Activated CD4-positive, alpha-beta T cell treated with anti-CD3 and anti-CD28 coated beads for 1 hour (primary cell): ENCODE results near the gene AUTS2.

ENCODE experiments used
- DNase-seq: peaks from one replicate; pipeline ENCODE4 v3.0.0-alpha.2; 2020

Gene AUTS2

DNA sequence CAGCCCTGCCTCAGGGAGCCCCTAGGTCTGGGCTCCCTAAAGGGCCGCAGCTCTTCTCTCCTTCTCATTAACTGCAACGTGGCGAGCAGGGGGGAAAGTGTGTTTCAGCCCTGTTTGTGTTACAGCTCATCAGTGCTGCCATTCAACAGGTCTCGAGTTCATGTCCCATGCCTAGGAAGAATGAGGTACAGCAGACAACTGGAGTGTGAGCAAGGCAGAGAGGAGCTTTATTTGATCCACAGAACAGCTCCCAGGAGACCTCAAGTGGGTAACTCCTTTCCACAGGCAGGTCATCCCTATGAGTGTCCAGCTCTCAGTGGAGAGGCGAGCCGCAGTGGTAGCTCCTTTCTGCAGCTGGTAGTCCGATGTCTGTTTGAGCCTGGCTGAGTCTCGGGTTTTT, 313.1 kb downstream of the AUTS2 start:
- no peak for DNase-seq

DNA sequence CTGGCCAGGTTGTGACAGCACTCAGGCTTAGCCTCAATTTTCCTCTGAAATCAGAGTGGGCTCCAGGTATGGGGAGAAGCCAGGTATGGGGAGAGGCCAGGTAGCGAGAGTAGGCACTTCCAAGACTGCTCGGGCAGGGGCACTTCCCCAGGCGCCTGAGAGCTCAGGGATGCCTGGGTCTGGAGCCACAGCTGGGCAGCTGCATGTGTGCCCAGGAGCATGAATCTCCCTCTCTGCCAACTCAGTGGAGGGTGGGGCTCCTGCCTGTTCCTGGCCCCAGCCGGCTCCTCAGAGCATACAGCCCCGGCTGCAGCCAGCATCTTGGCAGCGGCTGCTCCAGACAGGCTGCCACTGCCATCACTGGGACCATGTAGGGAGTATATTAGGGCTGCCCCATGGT, 313.9 kb downstream of the AUTS2 start:
- DNase-seq = no peak

DNA sequence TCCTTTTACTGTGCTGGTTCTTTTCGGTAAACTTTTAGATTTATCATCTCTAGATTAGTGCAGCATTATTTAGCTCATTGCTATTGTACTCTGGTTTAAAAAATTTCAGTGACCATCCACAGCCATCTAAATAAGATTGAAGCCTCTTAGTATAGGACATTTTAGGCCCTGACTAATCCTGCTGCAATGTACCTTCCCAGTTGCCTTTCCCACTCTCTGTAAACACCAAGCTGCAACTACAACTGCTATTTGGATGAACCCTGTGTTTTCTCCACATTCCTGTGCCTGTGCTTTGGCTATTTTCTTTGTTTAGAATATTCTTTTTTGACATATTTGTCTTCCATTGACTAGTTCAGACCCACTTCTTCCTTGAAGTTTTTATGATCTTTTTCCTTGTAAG, 314.6 kb downstream of the AUTS2 start:
- DNase-seq = no peak

DNA sequence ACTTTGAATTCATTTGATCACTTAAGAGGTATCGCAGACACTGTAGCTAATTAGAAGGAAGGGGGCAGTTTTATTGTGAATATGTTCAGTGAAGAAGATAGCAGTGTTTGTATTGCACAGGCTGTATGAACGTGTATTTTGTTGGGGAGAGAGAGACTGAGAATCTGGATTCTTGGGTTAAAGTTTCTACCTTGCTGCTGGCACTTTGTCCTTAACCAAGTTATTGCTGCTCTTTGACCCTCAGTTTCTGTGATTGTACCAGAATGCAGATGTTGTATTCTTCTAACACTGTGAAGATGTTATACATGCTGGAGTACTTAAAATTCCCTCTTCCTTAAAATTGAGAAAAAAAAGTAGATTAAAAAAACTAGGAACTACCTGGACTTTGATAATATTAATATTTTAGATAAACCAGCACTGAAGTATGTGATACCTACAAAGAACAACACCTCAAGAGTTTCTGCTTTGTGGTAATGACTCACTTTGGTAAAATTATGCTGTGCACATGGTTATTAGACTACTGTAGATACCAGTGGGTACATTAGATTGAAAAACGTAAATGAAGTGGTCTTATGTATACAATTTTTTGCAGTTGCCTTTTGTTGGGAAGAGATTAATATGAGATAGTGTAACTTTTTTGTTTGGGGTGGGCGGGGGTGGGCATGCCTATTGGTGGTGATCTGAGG, 321.3 kb downstream of the AUTS2 start:
- no peak for DNase-seq

DNA sequence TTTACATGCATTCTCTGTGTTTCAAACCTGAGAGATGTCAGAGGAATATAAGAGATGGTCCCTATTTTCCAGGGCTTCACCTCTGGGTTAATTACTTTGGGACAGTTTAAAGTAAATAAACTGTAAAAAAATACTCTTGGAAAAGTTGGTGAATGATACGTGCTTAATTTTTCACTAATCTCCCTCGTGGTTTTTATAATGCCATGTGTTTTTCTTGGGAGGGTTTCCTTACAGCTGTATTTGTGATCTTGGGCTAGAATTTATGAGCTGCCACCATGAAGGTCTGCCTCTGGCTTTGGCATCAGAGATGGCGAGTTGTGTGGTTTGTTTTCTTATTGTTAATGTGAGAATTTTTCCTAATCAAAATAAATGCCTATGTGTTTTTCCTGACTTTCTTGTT, 322.5 kb downstream of the AUTS2 start:
- DNase-seq = no peak

DNA sequence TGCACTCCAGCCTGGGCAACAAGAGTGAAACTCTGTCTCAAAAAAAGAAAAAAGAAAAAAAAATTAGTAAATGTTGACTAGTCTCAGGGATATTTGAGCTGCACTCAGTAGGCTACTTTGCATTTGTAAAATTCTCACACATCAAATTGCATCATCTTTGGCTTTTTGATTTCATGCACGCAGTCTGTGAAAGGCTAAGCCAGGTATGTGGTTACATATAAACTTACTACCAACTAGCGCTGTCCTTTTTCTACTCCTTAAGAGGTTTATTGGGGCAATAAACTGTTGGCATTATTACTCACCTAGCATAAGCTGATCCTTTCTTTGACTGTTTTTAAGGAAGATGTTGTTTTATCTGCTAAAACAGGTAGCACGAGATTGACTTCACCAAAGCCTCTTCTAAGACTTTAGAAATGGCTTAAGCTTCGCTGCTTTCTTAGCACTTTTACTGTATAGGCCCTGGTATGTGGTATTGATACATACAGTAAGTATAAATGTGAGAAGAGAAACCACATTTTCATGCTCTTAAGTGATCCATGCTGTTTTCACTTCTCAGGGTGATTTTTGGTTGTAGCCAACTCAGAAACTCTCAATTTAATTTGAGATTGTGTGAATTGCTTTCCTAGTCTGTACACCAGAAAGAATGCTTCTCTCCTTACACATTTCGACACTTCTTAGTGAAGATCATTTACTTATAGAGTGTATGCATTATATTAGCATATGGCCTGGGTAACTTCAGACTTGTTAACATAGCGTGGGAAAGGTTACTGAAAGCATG, 323.9 kb downstream of the AUTS2 start:
- DNase-seq = no peak

DNA sequence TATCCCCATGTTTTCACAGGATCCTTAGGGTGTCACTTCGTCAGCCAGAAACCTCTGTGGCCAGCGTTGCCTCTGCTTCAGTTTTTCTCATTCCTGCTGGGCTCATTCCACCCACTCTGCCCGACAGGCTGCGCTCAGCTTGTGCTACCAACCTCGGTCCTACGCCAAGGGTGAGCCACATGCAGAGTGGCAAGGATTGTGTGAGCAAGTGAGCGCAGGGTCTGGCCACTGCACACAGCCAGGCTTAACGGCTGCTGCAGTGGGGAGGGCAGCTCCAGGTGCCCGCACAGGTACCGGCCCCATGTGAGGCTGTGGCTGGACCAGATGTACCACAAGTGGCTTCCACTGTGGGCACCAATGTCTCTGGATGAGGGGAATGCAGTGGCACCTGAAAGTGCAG, 329.2 kb downstream of the AUTS2 start:
- no peak for DNase-seq

DNA sequence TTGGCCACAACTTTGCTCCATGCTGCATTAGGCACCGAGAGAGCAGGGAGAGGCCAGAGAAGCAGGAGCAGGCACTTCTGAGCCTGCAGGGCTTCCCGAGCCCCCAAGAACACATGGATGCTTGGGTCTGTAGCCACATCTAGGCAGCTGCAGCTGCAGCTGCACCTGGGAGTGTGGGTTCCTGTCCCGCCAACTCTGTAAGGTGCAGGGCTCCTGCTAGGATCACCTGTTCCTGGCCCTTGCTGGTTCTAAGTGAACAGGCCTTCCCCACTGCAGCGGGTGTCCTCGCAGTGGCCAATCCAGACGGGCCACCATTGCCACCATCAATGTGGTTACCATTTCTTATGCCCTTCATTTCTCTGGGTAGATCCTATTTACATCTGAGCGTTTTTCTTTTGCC, 330.3 kb downstream of the AUTS2 start:
- DNase-seq = no peak

DNA sequence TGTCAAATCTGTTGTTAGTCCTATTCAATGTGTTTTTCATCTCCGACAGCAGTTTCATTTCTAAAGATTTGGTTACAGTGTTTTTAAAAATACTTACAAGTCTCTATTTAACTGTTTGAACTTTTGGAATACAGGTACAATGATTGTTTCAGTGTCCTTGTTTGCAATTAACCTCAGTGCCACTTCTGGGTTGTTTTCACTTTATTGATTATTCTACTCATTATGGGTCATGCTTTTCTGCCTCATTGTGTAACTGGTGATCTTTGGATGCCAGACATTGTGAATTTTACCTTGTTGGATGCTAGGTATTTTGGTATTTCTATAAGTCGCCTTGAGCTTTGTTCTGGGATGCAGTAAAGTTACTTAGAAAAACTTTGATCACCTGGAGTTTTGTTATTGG, 331.3 kb downstream of the AUTS2 start:
- no peak for DNase-seq

DNA sequence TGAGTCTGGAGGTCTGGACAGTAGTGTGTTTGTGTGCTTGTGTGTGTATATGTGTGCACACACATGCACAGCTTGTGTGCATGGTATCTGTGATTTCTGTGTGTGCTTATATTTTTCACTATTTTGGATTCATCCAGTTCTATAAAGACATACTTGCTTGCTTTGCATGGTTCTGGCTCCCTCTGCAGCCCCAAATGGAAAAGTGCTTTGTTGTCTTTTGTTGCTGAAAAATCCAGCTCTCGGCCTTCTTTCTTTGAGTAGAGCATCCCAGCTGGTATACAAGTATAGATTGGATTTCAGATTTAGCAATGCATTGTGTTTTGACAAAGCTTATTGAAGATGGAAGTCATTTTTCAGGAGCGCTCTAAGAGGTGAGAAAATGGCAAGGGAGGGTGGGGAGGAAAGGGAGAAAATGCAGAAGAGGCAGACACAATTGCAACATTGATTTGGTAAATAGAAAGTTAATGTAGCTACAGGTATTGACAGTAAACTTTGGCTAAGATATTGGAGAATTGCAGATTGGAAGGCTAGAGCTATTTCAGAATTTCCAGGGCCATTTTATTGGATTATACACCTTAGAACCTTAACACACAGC, 333.9 kb downstream of the AUTS2 start:
- DNase-seq = no peak

DNA sequence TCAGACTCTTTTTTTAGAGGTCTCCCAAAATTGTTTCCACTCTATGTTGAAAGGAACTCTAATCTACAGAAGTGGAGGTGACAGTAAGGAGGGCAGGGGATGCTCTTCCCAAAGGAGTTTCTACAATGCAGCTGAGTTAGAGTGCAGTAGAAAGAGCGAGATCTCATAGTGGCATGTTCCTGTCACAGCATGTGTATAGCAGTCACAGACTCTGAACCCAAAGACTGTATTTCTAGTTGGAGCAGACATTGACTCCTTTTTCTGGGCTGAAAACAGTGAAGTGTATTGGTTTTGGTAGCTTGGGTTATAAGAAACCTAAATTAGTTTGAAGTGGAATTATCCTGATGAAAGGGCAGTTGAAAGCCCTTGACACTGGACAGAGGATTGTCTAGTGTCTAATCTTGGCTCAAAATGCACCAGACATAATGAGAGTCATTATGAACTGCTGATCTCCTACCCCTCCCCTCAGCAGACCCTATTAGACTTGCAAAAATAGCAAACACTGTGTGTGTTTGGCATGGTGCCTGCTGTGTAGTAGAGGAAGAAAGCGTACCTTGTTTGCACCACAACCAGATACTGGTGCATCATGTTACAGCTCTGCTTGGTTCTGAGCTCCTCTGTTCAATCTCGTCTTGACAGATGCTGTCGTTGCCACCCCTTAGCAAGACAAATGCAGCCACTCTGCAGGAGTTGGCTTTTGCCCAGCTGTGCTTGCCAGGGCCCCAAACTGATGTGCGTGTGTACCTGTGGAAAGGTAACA, 336.0 kb downstream of the AUTS2 start:
- no peak for DNase-seq

DNA sequence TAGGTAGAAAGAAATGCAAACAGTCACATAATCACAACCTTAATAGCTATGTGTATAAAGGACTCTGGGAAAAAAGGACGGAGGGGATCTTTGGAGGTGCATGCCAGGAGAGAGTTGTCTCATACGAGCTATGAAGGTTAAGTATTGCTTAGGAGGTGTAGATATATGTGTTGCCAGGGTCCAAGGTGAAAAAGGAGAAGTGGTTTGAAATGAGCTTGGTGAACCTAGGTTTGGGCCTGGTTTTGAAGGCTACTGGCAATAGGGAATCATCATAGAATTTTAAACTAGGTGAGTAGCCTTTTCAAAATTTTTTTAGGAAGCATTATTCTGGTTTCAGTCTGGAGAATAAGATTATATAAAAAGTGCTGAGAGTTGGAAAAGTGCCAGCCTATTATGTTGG, 336.8 kb downstream of the AUTS2 start:
- no peak for DNase-seq

DNA sequence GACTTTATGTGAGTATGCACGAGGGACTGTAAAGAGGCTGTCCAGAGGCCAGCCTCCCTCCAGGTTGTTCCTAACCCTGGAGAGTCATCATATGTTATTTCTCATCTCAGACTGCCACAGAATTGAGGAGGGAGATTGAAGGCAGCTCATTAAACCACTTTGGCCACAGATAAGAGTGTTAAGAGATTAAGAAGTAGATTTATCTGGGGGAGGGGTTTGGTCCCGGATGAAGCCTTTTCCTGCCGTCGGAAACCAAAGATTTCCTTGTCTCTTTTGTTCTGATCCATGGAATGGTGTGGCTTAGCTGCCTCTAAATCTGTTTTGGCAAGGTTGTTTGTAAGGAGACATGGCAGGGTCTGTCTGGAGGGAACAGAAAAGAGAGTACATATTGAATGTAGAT, 338.8 kb downstream of the AUTS2 start:
- DNase-seq = no peak

DNA sequence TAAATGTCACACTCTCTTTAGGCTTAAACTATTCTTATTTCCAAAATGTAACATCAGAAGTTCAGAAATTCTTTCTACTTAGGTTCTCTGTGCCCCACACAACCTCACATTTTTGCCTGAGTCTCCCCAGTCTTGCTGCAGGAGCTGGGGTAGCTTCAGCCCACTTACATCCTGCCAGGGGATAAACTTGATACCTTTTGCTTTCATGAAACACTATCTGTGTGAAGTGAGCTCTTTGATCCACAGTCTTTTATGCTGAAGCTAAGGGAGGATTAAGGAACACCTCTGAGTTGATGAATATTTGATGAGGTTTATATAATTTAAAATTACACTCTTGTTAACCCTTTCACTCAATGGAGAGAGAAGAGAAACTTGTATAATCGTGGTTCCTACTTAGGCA, 341.0 kb downstream of the AUTS2 start:
- DNase-seq = no peak

DNA sequence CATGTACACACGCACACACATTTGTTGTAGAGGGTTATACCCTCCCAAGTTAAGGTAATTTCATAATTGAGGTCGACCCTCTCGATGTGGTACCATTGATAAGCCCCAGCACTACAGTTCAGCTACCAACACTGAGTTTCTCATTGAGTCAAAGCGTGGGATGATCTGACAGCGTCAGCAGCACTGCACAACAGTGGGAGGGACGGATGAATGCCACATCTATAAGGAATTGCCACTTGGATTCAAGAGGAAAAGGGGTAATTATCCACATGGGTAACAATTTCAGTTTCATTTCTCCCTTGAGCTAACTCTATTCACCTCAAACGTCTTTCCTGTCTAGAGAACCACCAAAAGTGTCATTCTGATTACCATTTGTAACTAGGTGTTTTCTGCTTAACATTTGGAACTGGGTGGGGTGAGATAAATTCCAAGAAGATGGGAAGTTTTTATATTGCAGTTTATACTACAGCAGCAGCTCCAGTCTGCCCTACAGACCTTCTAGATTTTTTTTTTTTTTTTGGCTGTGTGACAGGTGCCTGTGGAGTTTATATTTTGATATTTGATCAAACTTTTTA, 342.9 kb downstream of the AUTS2 start:
- no peak for DNase-seq

DNA sequence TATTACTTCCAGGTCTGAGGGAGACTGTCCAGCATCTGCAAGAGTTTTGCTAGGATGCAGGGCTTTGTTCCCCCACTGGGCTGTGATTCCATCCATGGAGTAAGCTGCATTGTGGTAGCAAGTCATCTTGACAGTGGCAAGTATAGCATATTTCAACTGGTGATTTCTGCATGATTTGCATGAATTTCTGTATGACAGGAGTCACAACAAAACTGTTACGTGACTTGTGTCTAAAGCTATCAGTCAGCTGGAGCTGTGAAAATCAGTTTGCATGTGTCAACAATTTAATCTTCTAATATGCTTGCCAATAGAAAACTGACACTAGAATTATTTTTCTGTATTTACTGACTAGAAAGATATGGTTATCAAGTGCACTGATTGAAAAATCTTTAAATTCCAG, 344.3 kb downstream of the AUTS2 start:
- DNase-seq = no peak

DNA sequence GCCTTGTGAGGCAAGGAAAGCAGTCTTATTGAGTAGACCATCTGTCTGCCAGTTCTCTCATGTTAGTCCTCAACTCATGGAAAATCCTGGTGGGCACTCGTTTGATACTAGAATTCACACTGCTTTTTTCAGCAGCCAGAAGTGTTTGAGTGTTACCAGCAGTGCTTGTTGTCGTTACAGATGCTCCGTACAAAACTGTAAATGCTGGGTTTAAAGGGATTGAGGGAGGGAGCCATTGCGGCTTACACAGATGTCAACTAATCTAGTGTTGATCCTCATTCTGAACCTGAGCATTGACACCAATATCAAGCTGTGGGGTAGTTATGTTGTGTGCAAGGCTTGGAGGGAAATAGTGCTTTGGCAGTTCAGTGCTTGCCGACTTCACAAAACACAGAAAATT, 348.6 kb downstream of the AUTS2 start:
- DNase-seq = no peak

DNA sequence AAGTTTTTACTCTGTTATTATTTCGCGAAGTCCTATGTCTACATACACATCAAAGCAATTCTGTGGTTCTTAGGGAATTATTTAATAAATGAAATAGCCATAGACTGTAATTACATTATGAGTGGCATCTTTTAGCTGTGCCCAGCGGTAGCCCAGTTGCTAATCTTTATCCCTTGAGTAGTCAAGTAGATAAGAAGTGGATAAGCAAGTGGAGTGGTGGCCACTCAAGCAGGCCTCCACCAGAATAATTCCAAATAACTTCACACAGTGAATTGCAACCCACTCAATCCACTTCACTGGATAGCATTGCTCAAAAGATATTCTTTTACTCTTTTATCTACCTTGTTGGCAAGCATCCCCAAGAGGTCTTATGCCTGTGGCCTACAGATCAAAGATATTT, 349.7 kb downstream of the AUTS2 start:
- DNase-seq = no peak

DNA sequence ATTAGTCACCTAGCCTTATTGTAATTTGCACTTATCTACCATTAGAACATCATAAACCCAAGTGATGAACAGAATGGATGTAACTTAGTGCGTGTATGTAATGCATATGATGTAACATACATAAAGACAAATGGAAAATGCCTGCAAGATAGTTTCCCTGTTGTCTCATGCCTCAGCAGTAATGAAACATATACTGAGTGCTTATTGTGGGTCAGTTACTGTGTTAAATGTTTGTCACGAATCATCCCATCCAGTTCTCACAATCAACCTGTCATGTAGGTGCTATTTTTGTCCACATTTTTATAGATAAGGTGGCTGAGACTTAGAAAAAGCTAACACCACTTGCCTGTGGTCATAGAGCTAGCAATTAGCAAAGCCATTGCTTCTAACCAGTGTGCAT, 350.8 kb downstream of the AUTS2 start:
- no peak for DNase-seq

DNA sequence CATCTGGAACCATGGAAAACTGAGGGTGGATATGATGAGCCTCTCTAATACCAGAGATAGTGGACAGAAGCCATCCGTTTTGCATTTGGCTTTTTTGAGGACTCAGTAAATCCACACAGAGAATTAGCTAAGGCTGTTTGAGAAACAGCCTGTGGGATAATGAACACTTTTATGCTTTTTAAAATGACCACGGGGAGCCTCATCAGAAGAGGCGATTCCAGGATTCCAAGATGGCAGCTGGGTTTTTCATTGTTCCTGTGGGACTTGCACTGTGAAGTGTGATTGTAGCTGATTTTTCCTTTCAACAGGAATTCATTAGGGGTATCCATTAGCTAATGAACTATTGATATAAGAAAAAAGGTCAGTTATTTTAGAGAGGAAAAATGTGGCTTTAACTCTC, 353.2 kb downstream of the AUTS2 start:
- DNase-seq = no peak

DNA sequence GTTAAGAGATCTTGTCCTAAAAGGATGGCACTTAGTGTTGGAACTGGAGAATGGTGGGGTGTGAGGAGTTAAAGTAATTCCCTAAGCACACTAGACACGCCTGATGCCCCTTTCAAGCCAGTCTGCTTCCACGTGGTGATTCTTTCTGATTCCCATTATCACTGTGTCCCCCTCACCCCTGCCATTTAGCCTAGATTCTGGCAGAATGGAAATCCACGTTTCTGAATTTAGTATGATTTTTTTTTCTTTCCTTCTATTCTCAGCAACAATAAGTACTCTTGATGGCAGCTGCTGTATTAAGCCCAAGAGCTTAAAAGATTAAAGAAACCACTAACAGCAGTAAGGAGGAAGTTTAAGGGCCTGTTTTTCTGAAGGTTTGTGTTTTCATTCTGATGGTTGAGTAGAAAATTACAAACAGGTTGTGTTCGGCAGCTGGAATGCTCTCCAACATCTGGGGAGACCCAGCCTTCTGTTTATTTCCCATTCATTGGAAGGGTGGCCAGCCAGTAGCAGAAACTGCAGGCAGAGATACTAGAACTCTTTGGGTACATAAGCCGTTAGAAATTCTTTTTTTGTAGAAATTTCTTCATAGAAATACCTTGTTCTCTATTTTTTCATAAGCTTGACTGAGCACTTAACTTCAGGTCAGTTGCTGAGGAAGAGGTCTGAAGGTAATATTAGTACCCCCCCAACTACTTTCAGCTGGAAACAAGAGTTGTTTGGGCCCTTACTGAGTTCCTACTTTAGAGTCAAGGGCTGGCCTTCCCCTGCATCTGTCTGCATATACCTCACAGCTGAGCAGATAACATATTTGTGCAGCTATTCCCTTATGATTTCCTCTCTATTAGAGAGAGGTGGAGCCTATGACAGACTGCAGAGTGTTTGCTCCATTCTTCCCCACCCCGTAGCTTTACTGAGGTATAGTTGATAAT, 355.1 kb downstream of the AUTS2 start:
- no peak for DNase-seq

DNA sequence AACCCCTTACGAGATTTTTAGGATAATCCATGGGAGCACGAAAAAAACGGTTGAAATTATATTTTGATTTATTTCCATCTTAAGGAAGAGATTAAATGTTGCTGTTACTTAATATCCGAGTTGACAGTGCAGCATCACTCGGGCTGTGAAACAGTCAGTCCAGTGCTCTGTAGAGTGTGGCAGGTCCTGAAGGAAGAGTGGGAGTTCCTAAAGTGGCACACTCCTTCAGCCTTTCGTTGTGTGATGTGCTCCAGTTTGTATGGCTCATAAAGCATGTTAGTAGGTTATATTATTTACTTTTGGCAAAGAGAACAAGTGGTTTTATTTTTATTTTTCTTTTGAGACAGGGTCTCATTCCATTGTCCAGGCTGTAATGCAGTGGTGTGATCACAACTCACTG, 358.3 kb downstream of the AUTS2 start:
- DNase-seq = no peak
